Transverse colon (tissue), 4 donors: ENCODE data around the gene RPAIN.

Experiments used
- CTCF ChIP-seq, 5 experiments: fragments of 200-600 bp in 3 of 5; fragments of 450-650 bp in 2 of 5; sonication (generic) in 3 of 5; IDR thresholded peaks; 1 replicate in 2 of 5; 2 replicates in 3 of 5; pipeline ENCODE4 v1.5.1; 2016 to 2017; ENCODE audit warnings: antibody characterized with exemption in 5 of 5, inconsistent platforms in 3 of 5, mild to moderate bottlenecking in 2 of 5, moderate library complexity in 1 of 5
- EP300 ChIP-seq: sonication (generic); formaldehyde crosslinking; IDR thresholded peaks from one replicate; pipeline ENCODE4 v1.6.1; 2017; ENCODE audit warnings: antibody characterized with exemption, low read depth
- POLR2A ChIP-seq: fragments of 450-650 bp; IDR thresholded peaks from one replicate; pipeline ENCODE4 v1.6.1; 2016; ENCODE audit warnings: antibody characterized with exemption, mild to moderate bottlenecking, moderate library complexity
- POLR2AphosphoS5 ChIP-seq, 3 donors: sonication (generic); formaldehyde crosslinking; IDR thresholded peaks; one replicate each; pipeline ENCODE4 v1.6.1; 2016; ENCODE audit warnings: antibody characterized with exemption in 3 of 3

GRCh38 chr17:5408186-5408585 is 11.8 kb upstream of the RPAIN start:
- no peak for TF ChIP-seq POLR2A
- no peak for TF ChIP-seq CTCF (IDR thresholded peaks at IDR 0.05)
- no peak for TF ChIP-seq EP300
- no peak for TF ChIP-seq POLR2AphosphoS5 (IDR thresholded peaks at IDR 0.05)
